ACHN (cell line): ENCODE results near the gene CACNA1S.

ENCODE experiments used
- DNase-seq: peaks from one replicate; pipeline ENCODE4 v3.0.0-alpha.2; 2015
- in situ Hi-C: cut with HindIII; loops from 2 replicates; pipeline ENCODE4 v1.10.0; 2017; ENCODE audit warnings: low sequenced_read_pairs, low pct_ligation_motif_present, low pct_unique_long_range_greater_than_20kb

CACNA1S gene

DNA sequence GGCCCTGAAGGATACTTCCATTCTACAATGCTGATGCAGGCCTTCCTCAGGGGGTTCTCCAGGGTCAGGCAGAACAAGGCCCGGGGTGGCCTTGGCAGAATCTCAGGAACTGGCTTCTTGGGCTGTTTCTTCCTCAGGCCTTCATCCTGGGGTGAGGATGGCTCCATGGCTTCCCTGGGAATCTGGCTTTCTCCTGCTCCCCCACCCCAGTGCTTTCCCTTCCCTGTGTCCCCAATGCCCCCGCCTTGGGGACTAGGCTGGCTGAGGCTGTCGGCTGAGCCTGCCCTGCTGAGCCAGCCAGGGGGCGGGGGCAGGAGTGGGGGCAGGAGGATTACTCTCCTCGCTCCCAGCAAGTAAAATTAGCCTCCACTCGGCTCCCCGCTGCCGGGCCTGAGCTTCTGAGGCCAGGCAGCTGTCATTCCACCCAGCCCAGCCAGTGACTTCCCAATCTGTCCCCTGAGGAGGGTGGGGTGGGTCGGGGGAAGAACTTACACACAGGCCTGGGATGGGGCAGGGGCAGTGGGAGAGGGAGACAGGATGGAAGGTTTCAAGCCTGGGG, at the start of gene CACNA1S:
CACNA1S (minus strand) TSS at position 254 of the 559 bp plus-strand sequence; CDS start at position 167, 87 bp downstream.
- DNase-seq = no peak
- in situ Hi-C loops = no loop called here

DNA sequence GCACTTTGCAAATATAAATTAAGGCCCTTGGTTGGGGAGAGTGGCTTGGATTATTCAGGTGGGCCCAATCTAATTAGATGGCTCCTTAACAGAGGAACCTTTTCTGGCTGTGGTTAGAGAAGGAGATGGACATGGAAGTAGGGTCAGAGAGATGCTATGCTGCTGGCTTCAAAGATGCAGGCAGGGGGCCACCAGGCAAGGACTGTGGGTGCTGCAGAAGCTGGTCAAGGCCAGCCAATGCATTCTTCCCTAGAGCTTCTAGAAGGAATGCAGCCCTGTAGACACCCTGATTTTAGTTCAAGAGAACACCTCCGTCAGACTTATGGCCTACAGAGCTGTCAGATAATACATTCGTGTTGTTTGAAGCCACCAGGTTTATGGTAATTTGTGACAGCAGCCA, 45.7 kb upstream of the CACNA1S start:
- in situ Hi-C loops = no loop called here
- DNase-seq = no peak

DNA sequence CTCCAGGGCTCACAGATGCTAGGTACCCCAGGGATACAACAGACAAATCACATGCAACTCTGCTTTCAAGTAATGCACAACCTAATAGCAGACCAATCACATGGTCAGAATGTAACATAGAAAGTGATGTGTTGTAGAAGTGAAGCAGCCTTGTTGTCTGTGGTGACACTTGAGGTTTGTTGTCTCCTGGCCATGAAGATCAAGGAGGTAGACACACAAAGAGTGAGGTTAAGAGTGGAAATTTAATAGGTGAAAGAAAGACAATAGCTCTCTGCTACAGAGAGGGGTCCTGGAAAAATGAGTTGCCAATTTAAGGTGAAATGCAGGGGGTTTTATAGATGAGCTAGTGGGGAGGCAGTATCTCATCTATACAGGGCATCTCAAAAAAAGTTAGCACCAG, 44.6 kb upstream of the CACNA1S start:
- in situ Hi-C loops = no loop called here
- DNase-seq = no peak

DNA sequence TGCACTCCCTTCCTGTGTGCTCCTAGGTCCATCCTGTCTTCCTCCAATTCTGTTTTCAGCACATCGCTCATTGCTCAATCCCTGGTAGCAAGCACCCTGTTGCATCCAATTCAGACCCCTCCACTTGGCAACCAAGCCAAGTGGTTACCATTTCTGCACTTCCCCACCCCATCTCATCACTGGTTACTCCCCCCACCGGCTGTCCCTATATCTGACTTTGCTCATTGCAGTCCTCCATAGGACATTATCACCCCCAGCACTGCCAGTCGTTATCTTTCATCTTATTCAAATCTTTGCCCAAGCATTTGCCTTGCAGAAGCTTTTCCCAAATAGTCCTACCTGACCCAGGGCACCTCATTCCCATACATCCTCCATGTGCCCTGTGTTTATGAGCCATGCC, 44.1 kb upstream of the CACNA1S start:
- DNase-seq = no peak
- in situ Hi-C loops = no loop called here

DNA sequence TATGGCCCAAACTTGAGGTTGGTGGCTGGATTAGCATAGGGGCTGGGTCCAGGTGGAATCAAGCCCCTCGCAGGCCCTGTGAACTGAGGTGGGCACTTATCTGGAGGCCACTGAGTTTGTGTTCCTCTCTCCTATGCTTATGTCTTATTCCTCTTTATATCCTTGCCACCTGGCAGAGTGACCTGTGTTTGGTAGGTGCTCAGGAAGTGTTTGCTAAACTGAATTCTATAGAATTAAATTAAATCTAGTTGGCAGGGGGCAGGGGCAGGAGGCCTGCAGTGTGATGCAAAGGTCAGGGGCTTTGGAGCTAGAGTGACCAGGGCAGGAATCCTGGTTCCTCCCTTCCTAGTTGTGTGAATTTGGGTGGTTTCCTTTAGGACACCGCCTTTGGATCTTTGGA, 43.1 kb upstream of the CACNA1S start:
- in situ Hi-C loops = no loop called here
- no peak for DNase-seq

DNA sequence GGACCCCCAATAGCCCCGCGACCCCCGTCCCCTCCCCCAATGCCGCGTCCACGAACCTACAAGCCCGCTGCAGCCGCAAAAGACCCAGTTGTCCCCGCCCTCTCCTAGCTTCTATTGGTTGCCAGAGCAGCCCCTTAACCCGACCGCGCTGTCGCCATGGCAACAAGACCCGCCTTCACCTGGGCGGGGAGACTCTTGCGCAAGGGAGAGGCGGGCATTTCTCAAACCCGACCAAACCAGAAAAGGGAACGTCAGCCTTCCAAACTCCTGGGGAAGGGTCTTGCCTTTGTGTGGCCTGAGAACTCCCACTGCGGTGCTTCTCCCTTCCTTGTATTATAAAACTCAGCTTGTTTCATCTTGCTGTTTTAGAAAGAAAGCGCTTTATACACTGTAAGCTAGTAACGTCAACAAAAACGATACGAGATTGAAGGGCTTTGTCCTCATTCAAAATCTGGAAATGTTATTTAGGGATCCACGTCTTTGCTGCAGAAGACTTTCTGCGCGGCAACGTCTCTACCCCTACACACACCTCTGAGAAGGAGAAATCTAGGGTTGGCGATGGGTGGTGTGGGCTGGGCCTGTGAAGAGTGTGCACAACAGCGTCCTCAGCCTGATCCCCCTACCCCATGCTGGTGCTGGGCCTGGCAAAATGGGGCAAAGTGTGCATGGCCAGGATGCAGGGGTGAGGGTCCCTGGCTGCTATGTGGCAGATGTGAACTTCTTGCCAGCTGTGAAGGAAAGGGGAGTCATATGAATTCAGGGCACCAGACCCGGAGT, 42.4 kb upstream of the CACNA1S start, which contains the start of gene TMEM9:
TMEM9 (minus strand) TSS at position 86 of the 777 bp plus-strand sequence. CDS start 551 bp downstream, outside the sequence.
- in situ Hi-C loops = no loop called here
- DNase-seq = peak; percentile 96

DNA sequence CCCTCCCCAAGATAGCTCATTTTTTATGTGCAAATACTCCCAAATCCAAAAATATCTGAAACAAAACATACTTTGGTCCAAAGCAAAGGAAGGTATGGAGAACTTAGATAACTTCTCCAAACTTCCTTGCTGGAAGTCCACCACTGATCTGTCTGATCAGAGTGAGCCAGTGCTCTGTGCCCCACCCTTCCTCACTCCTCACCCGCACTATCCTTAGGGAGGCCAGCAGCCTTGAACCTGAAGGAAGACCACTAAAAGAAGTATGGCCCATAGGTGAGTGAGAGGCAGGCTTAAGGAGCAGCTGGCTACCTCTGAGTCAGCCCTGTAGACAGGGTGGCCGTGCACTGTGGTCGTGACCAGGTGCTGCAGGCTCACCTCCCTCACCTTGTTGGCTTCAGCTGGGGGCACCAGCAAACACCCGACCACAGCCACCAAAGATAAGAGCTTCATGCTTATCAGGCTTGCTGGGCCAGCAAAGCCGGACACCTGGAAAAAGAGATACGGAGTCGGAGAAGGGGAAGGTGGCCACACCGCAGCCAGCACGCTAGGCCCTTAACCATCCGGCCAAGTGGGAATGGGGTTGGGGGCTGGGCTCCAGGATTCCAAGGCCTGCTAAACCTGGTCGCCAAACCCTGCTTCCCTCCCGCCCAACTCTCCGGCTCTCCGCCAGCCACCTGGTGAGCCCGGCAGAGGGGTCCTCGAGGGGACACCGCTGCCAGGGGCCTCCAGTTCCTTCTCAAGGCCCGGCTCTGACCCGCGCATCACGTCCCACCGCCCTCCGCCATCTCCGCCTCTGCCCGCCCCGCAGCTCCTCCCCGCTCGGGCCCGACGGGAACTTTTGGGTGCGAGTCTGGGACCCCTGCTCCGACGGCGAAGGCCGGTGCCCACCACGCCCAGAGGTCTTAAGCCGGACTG, 41.5 kb upstream of the CACNA1S start:
- no peak for DNase-seq

DNA sequence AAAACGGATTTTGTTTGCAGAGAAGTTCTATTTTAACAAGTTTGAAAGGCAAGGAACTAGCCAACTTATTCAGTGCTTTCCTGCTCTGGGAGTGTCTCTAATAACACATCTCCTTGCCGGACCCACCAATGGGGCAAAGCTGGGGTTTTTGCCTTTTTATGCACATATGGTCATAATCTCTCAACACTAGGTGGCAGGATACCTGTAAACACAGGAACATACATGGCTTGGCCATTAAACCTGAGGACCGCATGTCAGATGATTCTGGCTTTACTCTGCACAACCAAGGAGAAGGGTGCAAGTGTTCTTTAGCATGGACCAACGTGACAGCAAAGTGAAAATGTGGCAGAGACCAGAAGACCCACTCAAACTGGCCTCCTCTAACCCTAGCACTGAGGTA, 37.2 kb upstream of the CACNA1S start:
- in situ Hi-C loops = no loop called here

More for the DNA sequence above, 41.5 kb upstream of the CACNA1S start:
- in situ Hi-C loops = no loop called here

DNA sequence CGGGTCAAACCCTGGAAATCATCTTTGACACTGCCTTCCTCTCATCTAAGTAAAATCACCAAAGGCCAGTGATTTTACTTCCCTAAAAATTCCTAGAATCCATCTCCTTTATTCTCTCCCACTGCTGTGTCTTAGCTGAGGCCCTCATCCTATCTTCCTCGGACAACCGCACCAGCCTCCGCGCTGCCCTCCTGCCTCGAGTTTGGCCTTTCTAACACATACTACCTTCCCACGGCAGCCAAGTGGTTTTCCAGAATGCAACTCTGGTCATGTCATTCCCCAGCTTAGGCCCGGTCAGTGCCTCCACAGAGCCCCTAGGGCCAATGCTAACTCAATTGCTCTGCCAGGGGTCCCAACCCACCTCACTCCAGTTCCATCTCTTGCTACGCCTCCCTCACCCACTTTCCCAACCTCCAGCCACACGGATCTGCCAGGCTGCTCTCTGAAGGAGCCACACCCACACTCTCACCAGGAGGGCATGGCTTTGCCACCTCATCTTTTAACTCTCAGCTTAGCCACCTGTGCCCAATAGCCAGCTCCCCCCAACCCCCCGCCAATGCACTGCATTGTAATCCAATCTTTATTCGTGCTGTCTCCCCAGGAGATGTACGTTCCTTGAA, 35.3 kb upstream of the CACNA1S start:
- no peak for DNase-seq
- in situ Hi-C loops = no loop called here

More for the DNA sequence above, 37.2 kb upstream of the CACNA1S start:
- peak; percentile 72 for DNase-seq

DNA sequence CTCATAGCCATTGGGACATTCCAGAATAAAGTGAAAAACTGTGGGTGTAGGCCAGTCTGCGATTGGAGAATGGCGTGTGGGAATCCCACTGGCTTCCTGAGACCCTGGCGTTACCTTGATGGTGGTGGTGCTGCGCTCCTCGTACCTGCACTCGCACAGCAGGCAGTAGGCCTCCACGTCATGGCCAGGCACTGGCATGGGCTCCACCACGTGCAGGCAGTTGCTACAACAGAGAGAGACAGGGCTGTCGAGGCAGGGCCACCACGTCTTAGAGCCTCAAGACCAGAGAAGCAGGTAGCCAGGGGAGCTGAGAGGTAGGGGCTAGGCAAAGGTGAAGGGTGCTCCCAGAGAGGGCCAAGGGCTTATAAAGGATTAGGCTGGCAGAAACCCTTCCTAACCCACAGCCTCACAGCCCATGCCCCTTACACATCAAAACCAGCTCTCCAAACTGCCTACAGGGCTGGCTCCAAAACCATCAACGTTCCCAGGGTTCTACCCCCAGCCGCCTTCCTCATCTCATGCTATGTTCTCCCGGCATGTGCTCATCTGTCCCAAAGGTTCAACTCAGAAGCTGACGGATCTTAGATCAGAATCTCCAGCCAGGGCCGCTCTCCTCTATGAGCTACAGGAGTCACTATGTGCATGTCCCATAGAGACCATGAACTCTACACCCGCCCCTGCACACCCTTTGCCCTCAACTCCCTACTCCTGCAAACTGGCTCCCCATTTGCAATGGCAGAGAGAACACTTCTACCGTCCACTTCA, 34.6 kb upstream of the CACNA1S start:
- DNase-seq = no peak
- in situ Hi-C loops = no loop called here

DNA sequence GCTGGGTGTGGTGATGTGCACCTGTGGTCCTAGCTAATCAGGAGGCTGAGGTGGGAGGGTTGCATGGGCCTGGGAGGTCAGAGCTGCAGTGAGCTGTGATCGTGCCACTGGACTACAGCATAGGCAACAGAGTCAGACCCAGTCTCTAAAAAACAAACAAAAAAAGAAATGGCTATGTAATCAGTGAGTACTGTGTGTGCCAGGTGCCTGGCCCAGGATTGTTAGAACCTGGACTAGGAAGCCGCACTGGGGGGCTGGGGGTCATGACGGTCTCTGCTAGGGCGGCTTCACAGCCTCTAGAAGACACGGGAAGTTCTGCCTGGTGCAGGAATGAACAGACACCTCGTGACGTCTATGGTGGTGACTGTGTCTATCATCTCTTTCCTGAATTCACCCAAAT, 33.6 kb upstream of the CACNA1S start:
- no peak for DNase-seq
- in situ Hi-C loops = no loop called here

DNA sequence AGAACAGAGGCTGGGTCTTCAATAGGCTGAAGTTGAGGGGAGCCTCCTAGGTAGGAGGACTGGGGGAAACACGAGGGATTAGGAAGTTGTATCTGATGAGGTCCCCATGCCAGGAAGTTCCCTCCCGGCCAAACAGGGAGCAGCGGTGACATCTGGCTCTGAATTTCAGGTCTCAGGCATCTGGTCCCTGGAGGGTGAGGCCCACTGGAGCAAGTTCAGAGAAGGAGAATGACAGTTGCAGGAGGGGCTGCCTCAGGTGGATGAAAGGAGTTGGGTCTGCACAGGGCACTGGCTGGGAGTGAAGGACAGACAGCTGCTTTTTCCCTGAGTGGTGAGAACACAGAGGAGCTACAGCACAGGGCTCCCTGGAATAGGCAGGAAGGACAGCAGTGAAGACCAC, 32.9 kb upstream of the CACNA1S start:
- in situ Hi-C loops = no loop called here

DNA sequence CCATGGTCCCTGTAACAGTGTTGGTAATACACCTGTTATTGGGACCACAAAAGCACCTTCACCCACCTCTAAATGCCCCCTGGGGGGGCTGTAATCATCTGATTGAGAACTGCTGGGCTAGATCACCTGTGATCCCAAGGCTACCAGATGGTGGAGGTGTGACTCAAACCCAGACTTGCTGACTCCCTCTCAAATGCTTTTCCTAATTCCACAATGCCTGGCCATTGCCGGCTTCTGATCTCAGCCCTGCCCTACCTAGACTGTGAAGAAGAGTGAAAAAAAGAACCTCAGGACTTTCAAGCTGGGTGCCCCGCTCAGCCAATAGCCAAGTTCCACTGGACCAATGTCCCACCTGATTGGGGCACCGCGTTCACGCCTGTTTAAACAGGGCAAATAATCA, 32.5 kb upstream of the CACNA1S start:
- in situ Hi-C loops = no loop called here
- DNase-seq = no peak

More for the DNA sequence above, 32.9 kb upstream of the CACNA1S start:
- DNase-seq = no peak

DNA sequence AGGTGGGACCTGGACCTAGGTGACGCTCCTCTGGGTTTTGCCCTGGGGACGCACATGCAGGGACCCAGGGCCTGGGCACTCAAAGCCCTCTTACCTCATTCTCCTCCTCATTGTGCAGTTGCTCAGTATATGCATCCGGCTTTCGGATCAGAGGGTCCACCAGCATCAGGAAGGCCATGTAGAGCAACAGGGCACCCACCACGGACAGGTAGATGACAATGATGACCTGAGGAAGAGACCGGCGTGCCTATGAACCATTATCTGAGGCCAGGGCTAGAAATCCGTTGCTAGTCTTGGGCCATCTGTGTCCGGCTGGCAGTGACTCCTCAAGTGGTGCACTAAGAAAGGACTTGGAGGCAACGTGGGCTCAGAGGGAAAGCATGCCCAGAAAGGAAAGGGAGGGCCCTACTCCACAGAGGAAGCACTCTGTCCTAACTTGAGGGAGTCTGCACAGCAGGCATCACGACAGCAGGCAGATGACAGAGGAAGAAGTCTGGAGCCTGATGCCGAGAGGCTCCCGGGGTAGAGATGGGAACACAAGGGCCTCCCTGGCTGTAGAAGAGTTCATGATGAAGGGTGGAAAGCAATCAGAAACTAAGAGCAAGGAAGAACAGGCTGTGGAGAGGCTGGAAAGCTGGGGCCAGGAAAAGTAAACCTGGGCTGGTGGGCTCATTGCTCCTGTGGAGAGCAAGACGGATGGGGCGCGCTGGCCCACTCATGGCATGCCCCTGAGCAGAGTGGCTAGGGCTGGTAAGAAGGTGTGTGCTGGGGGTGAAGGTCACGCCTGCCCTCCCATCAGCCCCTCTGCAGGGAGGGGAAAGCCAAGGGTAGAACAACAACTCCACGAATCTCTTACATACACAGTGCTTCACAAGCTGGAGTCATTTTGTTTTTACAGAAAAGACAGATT, 31.8 kb upstream of the CACNA1S start:
- DNase-seq = no peak
- in situ Hi-C loops = no loop called here

DNA sequence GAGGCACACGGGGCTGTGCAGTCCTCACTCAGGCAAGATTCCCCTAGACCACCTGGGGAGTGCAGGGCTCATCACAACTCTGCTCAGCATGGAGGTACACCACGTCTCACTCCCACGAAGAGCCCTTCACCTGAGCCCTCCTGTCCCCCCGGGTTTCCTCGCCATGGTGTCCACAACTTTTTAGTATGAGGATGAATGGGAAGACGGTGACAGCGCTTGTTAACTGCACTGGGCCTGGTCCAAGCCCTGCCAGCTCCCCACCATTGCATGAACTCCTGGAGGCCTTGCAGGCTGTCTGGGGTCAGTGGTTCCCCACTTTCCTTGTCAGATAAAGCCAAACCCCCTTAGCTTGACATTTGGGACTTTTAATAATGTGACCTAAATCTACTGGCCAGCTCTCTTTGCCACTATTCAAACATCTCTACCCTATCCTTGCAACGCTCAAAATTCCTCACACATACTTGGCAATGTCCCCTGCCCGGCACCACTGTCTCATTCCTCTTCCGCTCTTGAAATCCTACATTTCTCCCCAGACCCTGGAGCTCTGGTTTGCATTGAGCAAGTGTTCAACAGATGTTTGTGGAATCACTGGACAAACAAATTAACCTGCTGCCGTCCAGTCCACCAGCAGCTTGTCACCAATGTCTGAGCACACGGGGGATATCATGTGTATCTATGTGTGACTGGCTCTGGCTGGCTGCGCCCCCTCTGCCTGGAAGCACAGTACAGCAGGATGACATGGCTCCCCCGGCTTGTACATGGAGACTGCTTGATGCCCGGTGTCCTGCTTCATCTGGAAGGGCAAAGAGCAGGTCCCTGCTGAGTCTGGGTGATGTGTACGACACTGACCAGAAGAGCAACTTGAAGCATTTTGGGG, 30.9 kb upstream of the CACNA1S start:
- DNase-seq = no peak
- in situ Hi-C loops = no loop called here
